HG03159 (cell line): ENCODE data around the gene ZSWIM1.
"Not testable (repeated sequence)": the region's sequence is repeated elsewhere in the genome, so short reads cannot be mapped to it uniquely, and the experiment has no call there.

Source experiments
- ATAC-seq: cut with Tn5 transposase; IDR thresholded peaks from one replicate; pipeline ENCODE4 v1.9.1; 2021; ENCODE audit warnings: mild to moderate bottlenecking, moderate library complexity; ENCODE audit not compliant: unreplicated experiment

Gene ZSWIM1

GRCh38 chr20:45887346-45887715, 6.3 kb downstream of the ZSWIM1 start, which contains the start of gene SPATA25:
Gene SPATA25 (minus strand): TSS chr20:45887622. CDS start chr20:45887590, 32 bp downstream.
- ATAC-seq, result no peak

- ATAC-seq, result no peak
These were observed 7.7 kb downstream of the ZSWIM1 start for GRCh38 chr20:45888681-45889080.

GRCh38 chr20:45890077-45890984, 9.3 kb downstream of the ZSWIM1 start:
- ATAC-seq, result peak; percentile 24

- peak; percentile 70 for ATAC-seq
These were observed 10.3 kb downstream of the ZSWIM1 start, which contains the start of the genes CTSA and NEURL2 for GRCh38 chr20:45890985-45891983. Gene CTSA (plus strand): TSS chr20:45891335. CDS start chr20:45891569, 234 bp downstream. Gene NEURL2 (minus strand): TSS chr20:45891208. CDS start chr20:45890991, 217 bp downstream.

GRCh38 chr20:45892049-45892825, 11.2 kb downstream of the ZSWIM1 start:
- ATAC-seq, result no peak

- ATAC-seq, result no peak
These were observed 11.9 kb downstream of the ZSWIM1 start for GRCh38 chr20:45892828-45893500.

- ATAC-seq, result no peak
These were observed 12.8 kb downstream of the ZSWIM1 start for GRCh38 chr20:45893831-45894230.

GRCh38 chr20:45894797-45895196, 13.8 kb downstream of the ZSWIM1 start:
- no peak for ATAC-seq

GRCh38 chr20:45896641-45897161, 15.7 kb downstream of the ZSWIM1 start:
- ATAC-seq, result no peak

GRCh38 chr20:45897289-45897688, 16.3 kb downstream of the ZSWIM1 start:
- ATAC-seq, result no peak

GRCh38 chr20:45897692-45898091, 16.7 kb downstream of the ZSWIM1 start:
- ATAC-seq, result no peak

GRCh38 chr20:45898285-45898684, 17.3 kb downstream of the ZSWIM1 start:
- ATAC-seq, result no peak

GRCh38 chr20:45899046-45899835, 18.2 kb downstream of the ZSWIM1 start:
- no peak for ATAC-seq

GRCh38 chr20:45901332-45901731, 20.3 kb downstream of the ZSWIM1 start:
- ATAC-seq, result not testable (repeated sequence)

- ATAC-seq, result no peak
These were observed 21.2 kb downstream of the ZSWIM1 start for GRCh38 chr20:45902199-45902701.

GRCh38 chr20:45904583-45905504, 23.8 kb downstream of the ZSWIM1 start:
- no peak for ATAC-seq

GRCh38 chr20:45905505-45906079, 24.6 kb downstream of the ZSWIM1 start:
- no peak for ATAC-seq
